ENCODE measurements around the gene TSC22D4.

DNA sequence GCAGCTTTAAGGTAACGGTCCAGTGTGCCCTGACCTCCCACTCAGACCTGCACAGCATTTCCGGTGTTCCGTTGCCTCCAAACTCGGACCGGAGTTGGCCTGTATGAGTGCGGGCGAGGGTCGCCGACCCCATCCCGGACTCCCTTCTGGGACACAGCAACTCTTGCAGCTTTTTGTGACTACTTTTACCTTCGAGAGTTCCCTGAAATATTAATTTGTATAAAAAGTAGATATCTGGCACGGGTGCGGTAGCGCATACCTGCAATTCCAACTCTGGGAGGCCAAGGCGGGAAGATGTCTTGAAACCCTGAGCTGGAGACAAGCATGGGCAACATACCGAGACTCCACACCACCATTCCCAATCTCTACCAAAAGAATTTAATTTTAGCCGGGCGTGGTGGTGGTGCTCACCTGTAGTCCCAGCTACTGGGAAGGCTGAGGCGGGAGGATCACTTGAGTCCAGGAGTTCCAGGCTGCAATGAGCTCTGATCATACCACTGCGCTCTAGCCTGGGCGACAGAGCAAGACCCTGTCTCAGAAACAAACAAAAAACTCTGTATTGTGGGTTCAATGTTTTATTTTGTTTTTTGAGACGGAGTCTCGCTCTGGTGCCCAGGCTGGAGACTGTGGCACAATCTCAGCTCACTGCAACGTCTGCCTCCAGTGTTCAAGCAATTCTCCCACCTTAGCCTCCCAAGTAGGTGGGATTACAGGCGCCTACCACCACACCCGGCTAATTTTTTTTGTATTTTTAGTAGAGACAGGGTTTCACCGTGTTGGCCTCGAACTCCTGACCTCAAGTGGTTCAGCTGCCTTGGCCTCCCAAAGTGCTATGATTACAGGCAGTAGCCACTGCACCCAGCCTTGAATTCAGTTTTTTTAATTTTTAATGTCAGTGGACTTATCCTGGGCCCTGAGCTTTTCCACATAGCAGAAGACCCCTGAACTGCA is 41.6 kb downstream of the TSC22D4 start:
- TF ChIP-seq, protein P1, sequence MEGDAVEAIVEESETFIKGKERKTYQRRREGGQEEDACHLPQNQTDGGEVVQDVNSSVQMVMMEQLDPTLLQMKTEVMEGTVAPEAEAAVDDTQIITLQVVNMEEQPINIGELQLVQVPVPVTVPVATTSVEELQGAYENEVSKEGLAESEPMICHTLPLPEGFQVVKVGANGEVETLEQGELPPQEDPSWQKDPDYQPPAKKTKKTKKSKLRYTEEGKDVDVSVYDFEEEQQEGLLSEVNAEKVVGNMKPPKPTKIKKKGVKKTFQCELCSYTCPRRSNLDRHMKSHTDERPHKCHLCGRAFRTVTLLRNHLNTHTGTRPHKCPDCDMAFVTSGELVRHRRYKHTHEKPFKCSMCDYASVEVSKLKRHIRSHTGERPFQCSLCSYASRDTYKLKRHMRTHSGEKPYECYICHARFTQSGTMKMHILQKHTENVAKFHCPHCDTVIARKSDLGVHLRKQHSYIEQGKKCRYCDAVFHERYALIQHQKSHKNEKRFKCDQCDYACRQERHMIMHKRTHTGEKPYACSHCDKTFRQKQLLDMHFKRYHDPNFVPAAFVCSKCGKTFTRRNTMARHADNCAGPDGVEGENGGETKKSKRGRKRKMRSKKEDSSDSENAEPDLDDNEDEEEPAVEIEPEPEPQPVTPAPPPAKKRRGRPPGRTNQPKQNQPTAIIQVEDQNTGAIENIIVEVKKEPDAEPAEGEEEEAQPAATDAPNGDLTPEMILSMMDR (IDR thresholded peaks at IDR 0.05), result no peak
- no peak for TF ChIP-seq POLR2A (IDR thresholded peaks at IDR 0.05)
